BE2C (cell line): Measurements from ENCODE around the gene XPA.
"Not testable (repeated sequence)": the region's sequence is repeated elsewhere in the genome, so short reads cannot be mapped to it uniquely, and the experiment has no call there.

Experiments used
- DNase-seq: peaks from one replicate; pipeline ENCODE4 v3.0.0-alpha.2; 2020
- H3K27me3 ChIP-seq: fragments of 250-450 bp; sonication (Bioruptor Pico); 2 replicates; pipeline ENCODE4 v1.5.1; 2020; ENCODE audit warnings: mild to moderate bottlenecking
- H3K36me3 ChIP-seq: fragments of 250-450 bp; sonication (Bioruptor Pico); 2 replicates; pipeline ENCODE4 v1.5.1; 2020; ENCODE audit warnings: mild to moderate bottlenecking
- H3K4me1 ChIP-seq: fragments of 250-450 bp; sonication (Bioruptor Pico); 2 replicates; pipeline ENCODE4 v1.5.1; 2020
- H3K4me3 ChIP-seq: 2 replicates; pipeline ENCODE4 v1.5.1; 2011; ENCODE audit warnings: low read depth, low read length
- H3K9me3 ChIP-seq: fragments of 250-450 bp; sonication (Bioruptor Pico); 2 replicates; pipeline ENCODE4 v1.5.1; 2020
- TF ChIP-seq, protein P1 (sequence below): IDR thresholded peaks from 2 replicates; pipeline ENCODE4 v1.5.1; 2012; ENCODE audit warnings: mild to moderate bottlenecking, low read depth, low read length

Gene XPA

DNA sequence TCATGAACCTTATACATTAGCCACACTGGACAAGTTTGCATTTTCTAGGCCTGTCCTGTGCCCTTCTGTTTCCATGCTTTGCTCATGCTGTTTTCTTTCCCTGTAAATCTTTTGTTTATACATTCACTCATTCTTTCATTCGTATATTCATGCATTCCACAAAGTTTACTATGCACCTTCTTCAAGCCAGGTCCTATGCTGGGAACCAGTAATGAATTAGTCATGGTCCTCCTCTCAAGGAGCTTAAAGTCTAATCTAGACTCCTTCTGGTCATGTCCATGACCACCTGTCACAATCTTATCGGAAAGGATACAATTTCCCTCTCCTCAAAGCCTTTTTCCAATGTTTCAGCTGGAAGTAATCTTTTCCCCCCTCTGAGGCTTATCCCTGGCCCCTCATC, 9.1 kb upstream of the XPA start:
- H3K4me1 ChIP-seq: 0 out of 2 replicates have a peak, but pooled peaks cover 8% of the 10 kb centered on the region
- H3K27me3 ChIP-seq: no peaks in the 10 kb centered on the region; the same call in 1 of the 2 replicates
- no peak for DNase-seq
- H3K36me3 ChIP-seq: no peaks in the 10 kb centered on the region
- TF ChIP-seq, protein P1, sequence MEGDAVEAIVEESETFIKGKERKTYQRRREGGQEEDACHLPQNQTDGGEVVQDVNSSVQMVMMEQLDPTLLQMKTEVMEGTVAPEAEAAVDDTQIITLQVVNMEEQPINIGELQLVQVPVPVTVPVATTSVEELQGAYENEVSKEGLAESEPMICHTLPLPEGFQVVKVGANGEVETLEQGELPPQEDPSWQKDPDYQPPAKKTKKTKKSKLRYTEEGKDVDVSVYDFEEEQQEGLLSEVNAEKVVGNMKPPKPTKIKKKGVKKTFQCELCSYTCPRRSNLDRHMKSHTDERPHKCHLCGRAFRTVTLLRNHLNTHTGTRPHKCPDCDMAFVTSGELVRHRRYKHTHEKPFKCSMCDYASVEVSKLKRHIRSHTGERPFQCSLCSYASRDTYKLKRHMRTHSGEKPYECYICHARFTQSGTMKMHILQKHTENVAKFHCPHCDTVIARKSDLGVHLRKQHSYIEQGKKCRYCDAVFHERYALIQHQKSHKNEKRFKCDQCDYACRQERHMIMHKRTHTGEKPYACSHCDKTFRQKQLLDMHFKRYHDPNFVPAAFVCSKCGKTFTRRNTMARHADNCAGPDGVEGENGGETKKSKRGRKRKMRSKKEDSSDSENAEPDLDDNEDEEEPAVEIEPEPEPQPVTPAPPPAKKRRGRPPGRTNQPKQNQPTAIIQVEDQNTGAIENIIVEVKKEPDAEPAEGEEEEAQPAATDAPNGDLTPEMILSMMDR: no peak
- H3K4me3 ChIP-seq: no peak overlapping the region
- no peaks in the 10 kb centered on the region for H3K9me3 ChIP-seq

DNA sequence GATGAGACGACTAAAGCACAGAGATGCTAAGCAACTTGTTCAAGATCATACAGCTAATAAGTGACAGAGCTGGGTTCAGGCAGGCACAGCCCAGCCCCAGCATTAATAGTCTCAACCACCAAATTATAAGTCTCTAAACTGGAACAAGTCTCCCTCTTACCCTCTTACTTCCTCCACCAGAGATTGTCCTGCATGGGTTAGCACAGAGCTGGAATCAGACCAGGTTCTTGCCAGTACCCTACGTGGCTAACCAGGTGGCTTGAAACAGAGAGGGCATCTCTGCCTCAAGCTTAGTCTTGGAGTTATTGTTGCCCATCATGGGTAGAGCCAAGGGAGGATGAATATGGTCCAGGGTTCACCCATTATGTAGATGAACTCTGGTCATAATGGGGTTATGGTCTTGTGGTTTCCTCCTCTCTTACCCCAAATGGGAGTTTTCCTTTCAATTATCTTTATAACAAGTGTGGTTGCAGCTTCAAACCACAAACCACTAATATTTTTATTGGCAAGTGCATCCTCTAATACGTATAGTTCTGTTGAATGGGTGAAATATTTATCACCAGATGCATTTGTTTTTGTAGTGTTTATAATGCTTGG, 8.3 kb upstream of the XPA start:
- Histone ChIP-seq H3K4me1 (0 out of 2 replicates have a peak, but pooled peaks cover 8% of the 10 kb centered on the region), H3K4me3 (no peak overlapping the region), H3K36me3 (no peaks in the 10 kb centered on the region), H3K27me3 (no peaks in the 10 kb centered on the region; the same call in 1 of the 2 replicates), H3K9me3 (no peaks in the 10 kb centered on the region)
- no peak for DNase-seq
- TF ChIP-seq, protein P1: no peak

DNA sequence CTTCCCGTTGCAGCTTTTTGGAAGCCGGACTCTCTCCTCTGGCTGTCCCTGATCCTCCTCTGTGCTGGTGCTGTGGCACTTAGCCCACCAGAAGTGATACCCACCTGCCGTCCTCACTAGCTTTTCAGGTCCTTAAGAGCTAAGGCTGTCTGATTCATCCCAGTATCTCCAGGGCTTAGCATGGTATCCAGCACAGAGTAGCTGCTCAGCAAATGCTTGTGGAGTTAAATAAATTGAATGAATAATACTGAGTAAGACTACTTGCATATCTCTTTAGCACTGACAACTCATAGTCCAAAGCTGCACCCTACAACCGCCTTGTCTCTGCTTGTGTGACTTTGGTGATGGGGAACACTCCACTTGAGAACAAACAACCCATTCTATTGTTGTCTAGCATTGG, 7.7 kb upstream of the XPA start:
- H3K4me3 ChIP-seq: no peak overlapping the region
- no peaks in the 10 kb centered on the region for H3K36me3 ChIP-seq
- H3K9me3 ChIP-seq: no peaks in the 10 kb centered on the region
- 0 out of 2 replicates have a peak, but pooled peaks cover 8% of the 10 kb centered on the region for H3K4me1 ChIP-seq
- DNase-seq: no peak
- TF ChIP-seq, protein P1: no peak
- no peaks in the 10 kb centered on the region; the same call in 1 of the 2 replicates for H3K27me3 ChIP-seq

DNA sequence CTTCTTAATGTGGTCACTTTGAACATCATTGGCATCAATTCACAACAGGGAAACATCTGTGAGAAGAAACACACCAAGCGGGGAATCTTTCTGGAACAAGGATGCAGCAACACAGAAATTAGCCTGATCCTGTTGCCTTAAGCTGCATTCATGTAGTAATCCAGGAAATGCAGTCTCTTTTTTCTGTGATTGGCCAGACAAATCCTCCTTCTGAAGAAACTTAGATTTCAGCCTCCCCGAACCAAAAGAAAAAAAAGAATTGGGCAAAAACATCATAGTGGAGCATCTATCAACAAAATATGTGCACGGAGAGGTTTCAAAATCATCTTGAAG, 7.2 kb upstream of the XPA start:
- Histone ChIP-seq H3K36me3 (no peaks in the 10 kb centered on the region), H3K27me3 (no peaks in the 10 kb centered on the region; the same call in 1 of the 2 replicates), H3K4me3 (no peak overlapping the region), H3K9me3 (no peaks in the 10 kb centered on the region), H3K4me1 (0 out of 2 replicates have a peak, but pooled peaks cover 8% of the 10 kb centered on the region)
- TF ChIP-seq, protein P1: no peak
- no peak for DNase-seq

DNA sequence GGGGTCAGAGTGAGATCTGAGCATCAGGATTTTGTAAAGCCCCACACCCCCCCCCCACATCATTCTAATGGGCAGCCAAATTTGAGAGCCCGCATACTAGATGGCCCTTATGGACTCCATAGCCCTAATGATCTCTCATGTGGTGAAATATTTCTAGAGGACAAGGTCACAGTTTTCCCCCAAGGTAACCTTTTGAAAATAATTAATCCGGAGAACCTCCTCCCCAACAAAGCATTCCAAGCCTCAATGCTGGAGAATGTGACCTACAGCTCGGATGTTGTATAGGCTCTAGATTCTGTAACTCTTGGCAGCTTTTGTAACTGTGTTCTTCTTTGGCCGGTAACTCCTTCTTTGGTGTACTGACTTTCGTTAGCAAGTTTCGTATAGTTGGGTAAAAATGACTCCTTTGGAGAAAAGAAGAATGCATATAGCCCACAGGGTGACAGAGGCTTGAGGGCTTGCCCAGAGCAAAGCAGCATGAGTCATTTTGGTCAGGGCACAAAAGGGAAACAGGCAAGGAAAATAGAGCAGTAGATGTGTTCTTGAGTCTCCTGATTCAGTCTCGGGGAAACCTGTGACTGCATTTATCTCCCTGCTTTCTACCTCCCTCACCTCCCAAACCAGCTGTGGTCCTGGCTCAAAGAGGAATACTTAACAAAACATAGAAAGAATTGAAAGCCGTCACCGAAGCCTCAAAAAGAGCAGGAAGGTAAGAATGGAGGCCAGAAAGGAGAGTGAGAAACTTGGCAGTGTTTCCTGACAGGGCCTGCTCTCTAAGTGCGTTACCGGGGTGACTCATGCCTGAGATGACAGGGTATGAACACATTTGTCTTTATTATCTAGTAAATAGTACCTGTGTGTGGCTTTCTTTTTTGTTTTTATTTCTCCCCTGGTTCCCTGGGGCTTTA, 6.6 kb upstream of the XPA start:
- peak; percentile 42 for DNase-seq

DNA sequence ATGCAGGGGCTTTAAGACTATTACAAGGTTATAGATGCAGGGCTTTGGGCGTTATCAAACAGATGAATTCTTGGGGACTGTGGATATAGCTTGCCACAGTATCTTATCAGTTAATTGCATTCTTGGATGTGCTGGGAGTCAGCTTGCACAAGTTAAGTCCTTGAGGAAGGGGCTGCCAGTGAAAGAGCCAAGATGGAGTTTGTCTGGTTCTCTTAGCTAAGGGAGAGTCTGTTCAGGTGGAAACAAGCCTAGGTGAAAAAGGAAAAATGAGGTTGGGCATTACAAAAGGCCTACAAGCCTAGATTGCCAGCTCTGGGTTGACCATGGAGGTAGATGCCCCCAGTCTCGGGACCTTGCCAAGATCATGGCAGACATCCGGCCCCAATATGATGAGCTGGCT, 2.7 kb upstream of the XPA start:
- not testable (repeated sequence) for DNase-seq, H3K36me3 ChIP-seq, H3K27me3 ChIP-seq, H3K9me3 ChIP-seq, H3K4me3 ChIP-seq
- peaks cover 13% of the 10 kb centered on the region for H3K4me1 ChIP-seq

More for the DNA sequence above, 6.6 kb upstream of the XPA start:
- TF ChIP-seq, protein P1: no peak
- no peaks in the 10 kb centered on the region for H3K9me3 ChIP-seq
- no peaks in the 10 kb centered on the region; the same call in 1 of the 2 replicates for H3K27me3 ChIP-seq
- H3K36me3 ChIP-seq: no peaks in the 10 kb centered on the region
- H3K4me3 ChIP-seq: no peak overlapping the region
- H3K4me1 ChIP-seq: 0 out of 2 replicates have a peak, but pooled peaks cover 8% of the 10 kb centered on the region

DNA sequence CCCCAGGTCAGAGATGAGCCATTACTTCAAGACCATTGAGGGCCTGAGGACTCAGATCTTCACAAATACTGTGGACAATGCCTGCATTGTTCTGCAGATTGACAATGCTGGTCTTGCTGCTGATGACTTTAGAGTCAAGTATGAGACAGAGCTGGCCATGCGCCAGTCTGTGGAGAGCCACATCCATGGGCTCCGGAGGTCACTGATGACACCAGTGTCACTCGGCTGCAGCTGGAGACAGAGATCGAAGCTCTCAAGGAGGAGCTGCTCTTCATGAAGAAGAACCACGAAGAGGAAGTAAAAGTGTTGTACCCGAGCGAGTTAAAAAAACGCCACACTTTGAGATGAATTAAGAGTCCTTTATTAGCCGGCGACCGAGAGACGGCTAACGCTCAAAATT, 2.1 kb upstream of the XPA start:
- not testable (repeated sequence) for H3K27me3 ChIP-seq, H3K36me3 ChIP-seq, DNase-seq, H3K9me3 ChIP-seq, H3K4me3 ChIP-seq
- peaks cover 10% of the 10 kb centered on the region for H3K4me1 ChIP-seq
